ENCODE measurements around the gene GNPNAT1.
"Not testable (repeated sequence)": the region's sequence is repeated elsewhere in the genome, so short reads cannot be mapped to it uniquely, and the experiment has no call there.

The GNPNAT1 gene

DNA sequence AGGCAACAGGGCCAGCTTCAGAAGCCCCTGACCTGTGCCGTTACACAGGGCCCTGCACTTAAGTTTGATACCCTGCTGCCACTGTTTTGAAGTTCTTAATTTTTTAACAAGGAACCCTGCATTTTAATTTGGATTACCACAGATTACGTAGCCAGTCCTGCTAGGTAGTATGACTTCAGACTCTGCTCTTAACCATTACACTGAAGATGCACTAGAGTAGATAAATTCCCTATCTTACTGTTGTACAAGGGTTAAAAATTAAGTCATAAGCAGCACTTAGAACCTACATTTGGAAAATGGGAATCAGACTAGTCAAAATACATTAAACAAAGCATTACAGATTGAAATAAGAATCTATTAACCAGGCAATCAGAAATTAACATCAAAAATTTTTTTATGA, 2.3 kb downstream of the GNPNAT1 start:
- DNase-seq: no peak

DNA sequence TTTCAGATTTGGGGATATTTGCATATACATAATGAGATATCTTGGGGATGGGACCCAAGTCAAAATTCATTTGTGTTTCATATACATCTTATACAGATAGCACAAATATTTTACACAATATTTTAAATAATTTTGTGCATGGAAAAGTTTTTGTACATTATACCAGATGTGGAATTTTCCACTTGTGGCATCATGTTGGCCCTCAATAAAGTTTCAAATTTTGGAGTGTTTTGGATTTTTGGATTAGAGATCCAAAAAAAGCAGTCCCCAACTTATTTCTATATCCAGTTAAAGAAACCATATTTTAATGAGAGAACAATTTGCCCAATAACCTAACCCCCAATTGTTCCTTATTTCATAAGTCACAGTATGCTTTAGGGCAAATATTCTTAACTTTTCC, 4.5 kb downstream of the GNPNAT1 start:
- no peak for DNase-seq

DNA sequence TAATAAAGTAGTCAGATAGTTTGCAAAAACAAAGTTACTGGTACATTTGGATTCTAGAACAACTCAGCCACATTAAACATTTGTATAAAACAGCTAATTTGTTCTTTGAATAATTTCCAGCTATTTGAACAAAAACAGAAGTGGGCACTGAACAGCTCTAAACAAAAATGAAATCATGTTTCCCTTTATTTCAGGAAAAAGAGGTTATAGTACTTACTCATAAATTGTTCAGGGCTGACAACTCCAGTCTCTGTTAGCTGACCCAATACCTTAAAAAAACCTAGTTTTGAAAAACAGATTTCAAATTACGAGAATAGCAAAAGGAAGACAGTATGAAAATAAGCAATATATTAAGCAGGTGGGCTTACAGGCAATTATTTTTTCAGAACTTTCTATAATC, 8.2 kb downstream of the GNPNAT1 start:
- DNase-seq: no peak

- no peak for DNase-seq
These were observed 9.8 kb downstream of the GNPNAT1 start for GRCh38 chr14:52781629-52782028.

GRCh38 chr14:52780893-52781292, 10.5 kb downstream of the GNPNAT1 start:
- DNase-seq: no peak

GRCh38 chr14:52778702-52779101, 12.7 kb downstream of the GNPNAT1 start:
- no peak for DNase-seq

DNA sequence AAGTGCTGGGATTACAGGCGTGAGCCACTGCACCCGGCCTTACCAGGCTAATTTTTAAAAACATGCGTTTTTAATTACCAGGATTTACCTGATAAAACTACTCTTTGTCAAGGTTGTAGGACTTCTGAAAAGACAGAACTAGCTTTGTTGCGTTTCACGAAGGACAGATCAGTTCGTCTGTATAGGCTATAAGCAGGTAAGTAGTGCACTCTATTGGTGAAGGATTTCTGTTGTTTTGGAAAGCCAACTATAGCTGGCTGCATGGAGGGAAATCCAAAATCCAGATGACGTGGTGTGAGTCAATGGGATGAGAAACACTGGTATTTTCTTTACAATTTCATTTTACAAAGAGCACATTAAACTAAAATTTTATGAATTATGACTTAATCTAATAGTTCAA, 14.6 kb downstream of the GNPNAT1 start:
- DNase-seq: no peak

GRCh38 chr14:52769887-52770286, 21.5 kb downstream of the GNPNAT1 start:
- no peak for DNase-seq

GRCh38 chr14:52767058-52767833, 24.2 kb downstream of the GNPNAT1 start:
- DNase-seq: no peak

DNA sequence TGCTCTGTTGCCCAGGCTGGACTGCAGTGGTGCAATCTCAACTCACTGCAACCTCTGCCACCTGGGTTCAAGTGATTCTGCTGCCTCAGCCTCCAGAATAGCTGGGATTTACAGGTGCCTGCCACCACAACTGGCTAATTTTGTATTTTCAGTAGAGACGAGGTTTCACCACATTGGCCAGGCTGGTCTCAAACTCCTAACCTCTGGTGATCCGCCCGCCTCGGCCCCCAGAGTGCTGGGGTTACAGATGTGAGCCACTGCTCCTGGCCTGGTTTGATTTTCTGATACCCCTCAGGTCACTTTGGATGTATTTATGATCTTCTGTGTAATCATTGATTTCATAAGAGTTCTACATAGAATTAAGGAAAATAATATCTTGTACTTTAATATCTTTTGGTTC, 28.5 kb downstream of the GNPNAT1 start:
- DNase-seq: not testable (repeated sequence)

- DNase-seq: no peak
These were observed 32.3 kb downstream of the GNPNAT1 start for GRCh38 chr14:52759145-52759544.

DNA sequence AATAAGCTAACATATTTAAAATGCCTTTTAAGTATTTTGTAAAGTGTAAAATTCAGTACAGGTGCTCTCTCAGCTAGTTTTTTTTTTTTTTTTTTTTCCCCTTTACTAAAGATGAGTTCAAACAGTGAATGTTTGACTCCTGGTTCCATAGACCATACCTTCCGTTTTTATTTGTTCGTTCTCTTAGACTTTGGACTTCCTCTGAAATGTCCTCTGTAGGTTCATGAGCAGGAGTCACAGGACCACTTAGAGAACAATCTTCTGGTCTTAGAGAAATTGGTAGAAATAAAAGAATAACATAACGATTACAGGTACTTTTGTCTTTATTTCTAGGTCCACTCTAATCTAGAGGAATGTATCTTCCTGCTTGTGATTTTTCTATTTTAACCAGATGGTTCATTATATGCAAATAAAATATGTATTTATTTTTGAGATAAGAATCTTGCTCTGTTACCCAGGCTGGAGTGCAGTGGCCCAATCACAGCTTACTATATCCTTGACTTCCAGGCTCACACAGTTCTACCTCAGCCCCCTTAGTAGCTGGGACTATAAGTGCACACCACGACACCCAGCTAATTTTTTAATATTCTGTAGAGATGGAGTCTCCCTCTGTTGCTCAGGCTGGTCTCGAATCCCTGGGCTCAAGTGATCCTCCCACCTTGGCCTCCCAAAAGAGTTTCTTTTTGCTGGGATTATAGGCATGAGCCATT, 35.6 kb downstream of the GNPNAT1 start:
- no peak for DNase-seq

GRCh38 chr14:52748647-52749292, 42.6 kb downstream of the GNPNAT1 start:
- no peak for DNase-seq

DNA sequence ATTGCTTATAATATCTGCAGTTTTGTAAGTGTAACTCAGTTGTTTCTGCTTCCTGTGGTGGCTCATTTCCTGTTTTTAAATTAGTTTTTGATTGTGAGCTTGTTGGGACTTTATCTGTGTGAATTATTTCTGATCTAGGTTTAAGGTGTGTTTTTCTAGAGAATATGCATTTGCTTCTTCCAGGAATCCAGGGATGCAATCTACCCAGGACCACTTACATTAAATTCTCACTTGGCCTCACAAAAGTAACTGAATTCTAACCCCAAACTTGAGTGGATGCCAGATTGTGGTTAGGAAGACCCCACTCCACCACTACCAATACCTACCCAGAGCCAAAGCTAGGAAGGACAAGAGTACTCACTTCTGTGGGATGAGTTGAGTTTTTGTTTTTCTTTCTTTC, 49.5 kb downstream of the GNPNAT1 start:
- DNase-seq: no peak

DNA sequence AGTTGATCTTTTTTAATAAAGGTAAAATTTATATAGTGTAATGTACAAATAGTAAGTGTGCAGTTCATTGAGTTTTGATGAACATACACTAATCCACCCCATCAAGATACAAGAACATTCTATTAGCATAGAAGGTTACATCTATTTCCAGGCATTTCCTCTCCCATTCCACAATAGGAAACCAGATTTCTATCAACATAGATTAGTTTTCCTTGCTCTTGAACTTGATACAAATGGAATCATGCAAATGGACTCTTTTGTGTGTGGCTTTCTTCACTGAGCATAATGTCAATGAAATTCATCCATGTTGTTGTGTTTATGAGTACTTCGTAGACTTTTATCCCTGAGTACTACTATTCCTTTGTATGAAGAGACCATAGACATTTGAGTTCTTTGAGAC, 50.7 kb downstream of the GNPNAT1 start:
- no peak for DNase-seq

DNA sequence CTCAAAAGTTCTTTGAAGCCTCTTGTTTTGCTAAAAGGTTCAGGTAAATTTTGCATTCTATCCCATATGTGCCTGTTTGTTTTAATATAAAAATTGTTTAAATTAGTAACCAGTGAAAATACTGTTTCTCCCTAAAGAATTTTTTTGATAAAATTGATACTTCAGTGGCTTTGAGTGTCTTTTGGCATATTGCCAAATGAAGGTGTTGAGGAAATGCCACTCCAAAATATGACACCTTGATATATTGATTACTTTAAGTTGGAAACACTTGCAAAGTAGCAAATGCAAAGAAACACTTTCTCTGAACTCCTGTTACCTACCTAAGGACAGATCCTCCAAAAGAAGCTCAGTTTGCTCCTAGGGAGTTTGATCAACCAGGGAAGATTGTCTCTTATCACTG, 53.0 kb downstream of the GNPNAT1 start:
- DNase-seq: no peak

DNA sequence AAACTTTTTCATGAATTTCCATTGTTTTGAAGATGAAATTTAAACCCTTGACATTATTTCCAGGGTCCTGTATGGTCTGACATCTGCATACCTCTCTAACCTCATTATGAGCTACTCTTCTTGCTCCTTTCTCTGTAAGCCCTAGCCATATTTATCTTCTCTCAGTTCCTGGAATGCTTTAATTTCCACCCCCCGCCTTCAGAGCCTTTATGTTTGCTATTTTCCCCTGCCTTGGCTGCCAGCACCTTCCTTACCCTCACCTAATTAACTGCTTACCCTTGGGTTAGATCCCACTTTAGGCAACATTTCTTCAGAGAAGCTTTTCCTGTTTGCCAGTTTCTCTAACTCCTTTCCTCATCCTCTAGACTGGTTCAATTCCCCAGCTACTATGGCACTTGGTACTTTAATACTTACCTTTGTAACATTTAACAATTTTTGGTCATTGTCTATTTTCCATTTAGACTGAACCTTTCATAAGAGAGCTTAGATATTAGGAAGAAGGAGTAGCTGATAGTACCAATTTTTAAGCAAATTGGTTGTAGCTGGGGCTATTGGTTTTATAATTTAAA, 55.4 kb downstream of the GNPNAT1 start:
- DNase-seq: no peak

DNA sequence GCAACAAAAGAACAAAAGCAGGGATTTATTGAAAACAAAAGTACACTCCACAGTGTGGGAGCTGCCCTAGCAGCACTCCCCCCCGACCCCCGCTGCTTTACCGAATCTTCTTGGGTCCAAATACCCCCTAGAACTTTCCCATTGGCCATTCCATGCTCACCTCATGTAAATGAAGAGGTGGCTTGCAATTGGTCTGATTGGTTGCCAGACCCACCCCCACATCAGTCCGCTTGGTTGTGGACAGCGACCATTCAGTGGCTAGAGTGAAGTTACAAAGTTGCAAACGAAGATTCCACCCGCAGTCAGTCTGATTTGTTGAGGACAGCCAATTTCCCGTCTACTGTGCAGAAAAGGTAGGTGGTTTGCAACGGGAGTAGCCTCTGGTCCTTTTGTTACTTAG, 57.6 kb downstream of the GNPNAT1 start:
- DNase-seq: no peak

- DNase-seq: no peak
These were observed 60.7 kb downstream of the GNPNAT1 start for GRCh38 chr14:52730709-52731111.

DNA sequence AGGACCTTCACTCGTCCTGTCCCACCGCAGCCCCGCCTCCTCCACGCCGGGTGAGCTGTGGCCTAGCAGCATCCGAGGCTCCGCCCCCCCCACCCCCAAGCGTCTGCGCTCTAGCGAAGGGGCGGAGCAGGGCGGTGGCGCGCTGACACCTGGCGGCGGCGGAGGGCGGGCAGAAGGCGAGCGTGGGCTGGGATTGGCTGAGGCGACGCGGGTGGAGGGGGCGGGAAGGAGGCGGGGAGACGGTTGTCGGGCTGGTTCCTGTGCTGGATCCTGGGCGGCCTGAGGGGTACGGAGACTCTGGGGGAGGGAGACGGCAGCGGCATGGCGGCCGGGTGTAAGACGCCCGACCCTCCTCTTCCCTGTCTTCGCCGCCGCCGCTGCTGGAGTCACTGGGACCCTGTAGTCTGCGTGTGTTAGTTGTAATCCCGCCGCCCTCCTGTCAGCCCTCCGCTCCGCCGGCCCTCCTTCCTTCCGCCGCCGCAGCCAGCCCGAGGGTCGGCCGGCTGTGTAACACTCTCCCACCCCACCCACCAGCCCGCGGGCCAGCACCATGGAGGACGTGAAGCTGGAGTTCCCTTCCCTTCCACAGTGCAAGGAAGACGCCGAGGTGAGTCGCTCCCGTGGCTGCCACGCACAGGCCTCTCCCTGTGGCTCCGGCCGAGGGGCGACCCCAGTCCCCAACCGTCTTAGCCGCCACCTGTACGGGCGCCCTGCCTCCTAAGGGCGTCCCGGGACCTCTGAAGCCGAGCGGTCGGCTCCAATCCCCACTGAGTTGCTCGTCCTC, 61.3 kb downstream of the GNPNAT1 start, which contains the start of gene STYX:
Gene STYX, plus strand, starts transcription at position 242 of the 784 bp plus-strand sequence. Its CDS starts 309 bp downstream, at position 551.
- peak; percentile 94 for DNase-seq

DNA sequence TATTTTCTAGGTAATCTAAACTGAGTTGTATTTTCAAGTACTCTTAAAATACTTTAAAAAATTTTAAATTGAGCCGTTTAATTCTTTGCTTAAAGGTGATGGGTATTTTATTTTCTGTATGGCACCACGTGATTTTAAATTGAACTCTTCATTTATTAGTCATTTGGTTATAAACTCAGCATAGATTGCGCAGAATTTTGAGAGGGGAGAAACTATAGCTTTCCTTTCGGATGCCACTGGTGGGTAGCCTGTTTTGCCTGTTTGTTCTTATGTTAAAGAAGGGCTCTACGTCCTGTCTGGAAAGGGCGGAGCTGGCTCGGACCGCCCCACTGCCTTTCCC, 61.9 kb downstream of the GNPNAT1 start:
- no peak for DNase-seq

GRCh38 chr14:52729035-52729434, 62.4 kb downstream of the GNPNAT1 start:
- not testable (repeated sequence) for DNase-seq

GRCh38 chr14:52727509-52727908, 63.9 kb downstream of the GNPNAT1 start:
- DNase-seq: not testable (repeated sequence)
